HG03558 (cell line): ENCODE data around the gene CXorf65.
A peak's percentile ranks its signal among the peaks of the same experiment; 100 is the strongest.

Experiments
- ATAC-seq: cut with Tn5 transposase; IDR thresholded peaks from one replicate; pipeline ENCODE4 v1.9.1; 2021; ENCODE audit warnings: moderate number of reproducible peaks; ENCODE audit not compliant: unreplicated experiment; ENCODE audit errors: extremely low read depth

The CXorf65 gene

GRCh38 chrX:71068044-71068918 lies 38.3 kb downstream of the CXorf65 start, which contains the start of gene SNX12:
Gene SNX12 (minus strand): TSS chrX:71068334. CDS start chrX:71068306, 28 bp downstream.
- peak; percentile 93 for ATAC-seq

- ATAC-seq = no peak
These were observed 38.9 kb downstream of the CXorf65 start for GRCh38 chrX:71067712-71068043.

DNA sequence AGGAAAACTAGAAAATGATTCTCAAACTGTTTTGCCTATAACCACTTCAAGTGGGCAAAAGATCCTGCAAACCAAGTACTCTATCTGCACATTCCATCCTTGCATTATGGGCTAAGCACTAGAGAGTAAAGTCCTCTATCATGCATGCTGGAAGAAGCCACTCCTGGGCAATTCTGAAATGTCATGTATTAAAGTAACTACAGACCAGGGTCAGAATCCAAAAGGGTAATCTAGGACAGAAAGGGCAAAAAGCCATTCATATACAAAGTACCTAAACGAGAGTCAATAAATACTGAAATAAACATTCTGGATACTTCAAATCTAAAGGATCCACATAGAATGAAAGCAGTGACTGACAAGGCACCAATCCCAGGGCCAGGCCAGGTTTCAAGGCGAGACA lies 39.5 kb downstream of the CXorf65 start:
- ATAC-seq = no peak

- ATAC-seq = no peak
These were observed 46.4 kb downstream of the CXorf65 start for GRCh38 chrX:71060127-71060526.

- ATAC-seq = no peak
These were observed 48.6 kb downstream of the CXorf65 start for GRCh38 chrX:71057848-71058530.

DNA sequence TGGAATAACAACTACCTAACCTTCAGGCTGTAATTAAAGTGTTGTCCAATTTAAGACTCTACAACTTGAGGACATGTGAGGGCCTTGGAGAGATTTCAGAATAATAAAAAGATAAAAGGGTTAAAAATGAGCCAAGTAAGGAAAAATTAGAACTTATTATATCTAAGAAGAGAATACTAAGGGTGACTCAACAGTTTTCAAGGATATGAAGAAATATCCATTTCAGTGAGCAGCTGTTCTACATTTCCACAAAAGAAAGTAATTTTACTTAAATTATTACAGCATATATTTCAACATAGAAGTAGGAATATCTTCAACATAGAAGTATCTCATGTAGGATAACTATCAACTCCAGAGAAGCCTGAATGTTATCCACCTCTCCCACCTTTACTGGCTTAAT lies 49.7 kb downstream of the CXorf65 start:
- no peak for ATAC-seq
